Astrocyte of the spinal cord (primary cell): ENCODE results near the gene PGLYRP2.

Experiments
- DNase-seq: peaks from one replicate; pipeline ENCODE4 v3.0.0; 2011; ENCODE audit warnings: low read depth, low spot score
- H3K4me3 ChIP-seq: 2 replicates; pipeline ENCODE4 v1.5.1; 2011; ENCODE audit warnings: low read depth, mild to moderate bottlenecking, low read length, moderate library complexity
- in situ Hi-C: cut with HindIII; loops from 2 replicates; pipeline ENCODE4 v1.10.0; 2017; ENCODE audit warnings: low sequenced_read_pairs
- TF ChIP-seq, protein P1 (sequence below): IDR thresholded peaks from 2 replicates; pipeline ENCODE4 v1.5.1; 2012; ENCODE audit warnings: low read depth, mild to moderate bottlenecking, low read length, inconsistent platforms

PGLYRP2 gene

GRCh38 chr19:15464394-15465385, 14.6 kb downstream of the PGLYRP2 start, which contains the start of gene RASAL3:
TSS of gene RASAL3 (minus strand) at chr19:15464544. CDS start at chr19:15464358, 186 bp downstream.
- no peak for DNase-seq
- in situ Hi-C loops, result no loop called here
- H3K4me3 ChIP-seq, result no peak within 1 kb of the TSS
- TF ChIP-seq, protein P1, sequence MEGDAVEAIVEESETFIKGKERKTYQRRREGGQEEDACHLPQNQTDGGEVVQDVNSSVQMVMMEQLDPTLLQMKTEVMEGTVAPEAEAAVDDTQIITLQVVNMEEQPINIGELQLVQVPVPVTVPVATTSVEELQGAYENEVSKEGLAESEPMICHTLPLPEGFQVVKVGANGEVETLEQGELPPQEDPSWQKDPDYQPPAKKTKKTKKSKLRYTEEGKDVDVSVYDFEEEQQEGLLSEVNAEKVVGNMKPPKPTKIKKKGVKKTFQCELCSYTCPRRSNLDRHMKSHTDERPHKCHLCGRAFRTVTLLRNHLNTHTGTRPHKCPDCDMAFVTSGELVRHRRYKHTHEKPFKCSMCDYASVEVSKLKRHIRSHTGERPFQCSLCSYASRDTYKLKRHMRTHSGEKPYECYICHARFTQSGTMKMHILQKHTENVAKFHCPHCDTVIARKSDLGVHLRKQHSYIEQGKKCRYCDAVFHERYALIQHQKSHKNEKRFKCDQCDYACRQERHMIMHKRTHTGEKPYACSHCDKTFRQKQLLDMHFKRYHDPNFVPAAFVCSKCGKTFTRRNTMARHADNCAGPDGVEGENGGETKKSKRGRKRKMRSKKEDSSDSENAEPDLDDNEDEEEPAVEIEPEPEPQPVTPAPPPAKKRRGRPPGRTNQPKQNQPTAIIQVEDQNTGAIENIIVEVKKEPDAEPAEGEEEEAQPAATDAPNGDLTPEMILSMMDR, result no peak

- no peak for DNase-seq
- in situ Hi-C loops, result no loop called here
- TF ChIP-seq, protein P1, result no peak
- H3K4me3 ChIP-seq, result no peak overlapping the region
These were observed 15.4 kb downstream of the PGLYRP2 start for GRCh38 chr19:15463861-15464371.

DNA sequence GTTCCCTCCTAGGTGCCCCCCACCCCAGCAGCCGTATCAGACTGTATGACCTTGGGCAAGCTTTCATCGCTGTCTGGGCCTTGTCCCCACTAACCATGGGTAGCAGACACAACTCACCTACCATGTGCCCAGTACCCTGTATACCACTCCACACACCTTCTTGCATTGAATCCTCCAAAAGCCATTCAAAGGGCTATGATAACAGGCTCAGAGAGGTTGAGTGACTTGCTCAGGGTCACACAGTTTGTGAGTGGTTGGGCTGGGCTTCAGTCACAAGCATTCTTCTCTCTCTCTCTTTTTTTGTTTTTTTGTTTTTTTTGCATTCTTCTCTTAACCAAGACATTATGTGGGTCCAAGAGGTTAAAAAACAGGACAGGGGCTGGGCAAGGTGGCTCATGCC, 17.6 kb downstream of the PGLYRP2 start:
- H3K4me3 ChIP-seq, result no peak overlapping the region
- DNase-seq, result no peak
- in situ Hi-C loops, result no loop called here
- TF ChIP-seq, protein P1, result no peak

DNA sequence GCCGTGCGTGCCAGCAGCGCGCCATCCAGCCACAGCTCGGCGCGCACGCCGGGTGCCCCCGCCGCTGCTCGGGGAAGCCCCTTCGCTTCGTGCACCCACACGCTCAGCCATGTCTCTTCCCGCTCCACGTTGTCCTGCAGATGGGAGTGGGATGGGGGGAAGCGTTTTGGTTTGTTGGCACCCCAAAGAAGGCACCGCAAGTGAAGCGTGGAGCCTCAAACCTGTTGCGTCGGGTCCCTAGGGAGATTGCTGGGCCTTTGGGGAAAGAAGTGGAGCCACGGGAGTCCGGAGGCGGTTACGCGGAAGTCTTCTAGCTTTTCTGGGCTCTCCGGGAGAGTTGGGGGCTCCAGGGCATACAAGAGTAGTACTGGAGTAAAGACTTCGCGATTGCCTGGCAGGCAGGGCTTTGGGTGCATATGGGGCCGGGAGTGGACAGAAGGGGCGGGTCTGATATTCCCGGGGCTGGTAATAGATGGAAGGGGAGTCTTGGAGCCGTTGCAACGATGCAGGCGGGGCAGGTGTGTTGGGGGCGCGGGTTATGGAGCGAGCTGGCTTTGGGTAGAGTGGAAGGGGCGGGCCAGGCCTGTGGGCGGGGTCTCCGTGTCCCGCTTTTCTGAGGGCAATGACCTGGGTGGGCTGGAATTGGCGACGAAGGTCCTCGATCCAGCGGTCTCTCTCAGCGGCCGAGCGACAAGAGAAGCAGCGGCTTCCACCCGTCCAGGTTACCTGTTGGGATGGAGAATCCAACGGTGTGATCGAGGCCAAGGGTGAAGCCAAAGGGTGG, 21.4 kb downstream of the PGLYRP2 start:
- DNase-seq, result no peak

DNA sequence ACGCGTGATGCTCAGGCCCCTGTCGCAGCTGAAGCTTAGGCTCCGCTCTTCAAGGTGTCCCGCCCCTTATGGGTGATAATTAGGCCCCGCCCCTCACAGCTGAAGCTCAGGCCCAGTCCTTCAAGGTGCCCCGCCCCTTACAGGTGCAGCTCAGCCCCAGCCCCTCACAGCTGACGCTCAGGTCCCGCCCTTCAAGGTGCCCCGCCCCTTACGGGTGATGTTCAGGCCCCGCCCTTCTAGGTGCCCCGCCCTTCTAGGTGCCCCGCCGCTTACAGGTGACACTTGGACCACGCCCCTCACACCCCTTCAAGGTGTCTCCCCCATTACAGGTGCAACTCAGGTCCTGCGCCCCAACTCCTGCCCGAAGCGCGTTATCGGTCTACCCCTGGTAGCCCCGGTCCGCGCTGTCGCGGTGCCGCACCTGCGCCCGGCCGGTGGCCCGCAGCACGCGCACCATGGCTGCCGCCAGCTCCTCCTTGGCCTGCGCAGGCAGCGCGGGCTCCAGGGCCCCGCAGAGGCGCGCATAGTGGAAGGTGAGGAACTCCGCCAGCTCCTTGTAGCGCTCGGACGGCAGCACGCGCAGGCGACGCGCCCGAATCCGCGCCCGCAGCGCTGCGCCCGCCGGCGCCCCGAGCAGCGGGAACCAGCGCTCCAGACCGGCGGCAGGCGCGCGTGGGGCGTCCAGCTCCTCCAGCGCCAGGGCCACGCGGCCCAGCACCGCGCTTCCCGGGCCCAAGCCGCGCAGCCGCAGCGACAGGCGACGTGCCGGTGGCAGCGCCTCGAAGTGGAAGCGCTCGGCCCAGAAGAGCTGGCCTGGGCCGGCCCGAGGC, 22.2 kb downstream of the PGLYRP2 start:
- TF ChIP-seq, protein P1, result no peak
- no peak for DNase-seq
- no peak overlapping the region for H3K4me3 ChIP-seq
- in situ Hi-C loops, result no loop called here

More for the DNA sequence above, 21.4 kb downstream of the PGLYRP2 start:
- TF ChIP-seq, protein P1, result no peak
- in situ Hi-C loops, result no loop called here
- no peak overlapping the region for H3K4me3 ChIP-seq
